Suprapubic skin (tissue), 4 donors: Measurements from ENCODE around the gene NCOA5. TPM values are rescaled to one million over a fixed set of nuclear protein-coding genes. Genes with fewer than 3 reads are reported as not detected.

Experiments
- DNase-seq, 2 donors: peaks; one replicate each; pipeline ENCODE4 v3.0.0-alpha.2; 2019; ENCODE audit warnings: low spot score in 2 of 2
- H3K27ac ChIP-seq: fragments of 200-600 bp; sonication (generic); one replicate; pipeline ENCODE4 v1.5.1; 2019
- H3K27me3 ChIP-seq: fragments of 200-600 bp; sonication (generic); one replicate; pipeline ENCODE4 v1.5.1; 2019
- H3K36me3 ChIP-seq: fragments of 200-600 bp; sonication (generic); one replicate; pipeline ENCODE4 v1.5.1; 2019
- H3K4me1 ChIP-seq: fragments of 200-600 bp; sonication (generic); one replicate; pipeline ENCODE4 v1.5.1; 2019
- H3K4me3 ChIP-seq: fragments of 200-600 bp; sonication (generic); one replicate; pipeline ENCODE4 v1.5.1; 2019; ENCODE audit warnings: mild to moderate bottlenecking
- H3K9me3 ChIP-seq: fragments of 200-600 bp; sonication (generic); one replicate; pipeline ENCODE4 v1.5.1; 2019
- EP300 ChIP-seq: sonication (generic); formaldehyde crosslinking; IDR thresholded peaks from one replicate; pipeline ENCODE4 v1.6.1; 2017; ENCODE audit warnings: antibody characterized with exemption
- POLR2A ChIP-seq, 2 donors: fragments of 450-650 bp; IDR thresholded peaks; one replicate each; pipeline ENCODE4 v1.6.1; 2017; ENCODE audit warnings: antibody characterized with exemption in 2 of 2, mild to moderate bottlenecking in 2 of 2, moderate library complexity in 2 of 2
- POLR2AphosphoS5 ChIP-seq, 3 donors: sonication (generic); formaldehyde crosslinking; IDR thresholded peaks; one replicate each; pipeline ENCODE4 v1.6.1; 2017; ENCODE audit warnings: antibody characterized with exemption in 3 of 3
- WGBS: methylation state at CpG from one replicate; pipeline ENCODE4 v1.1.5; 2018; 5-methylcytosine and 5-hydroxymethylcytosine counted together
- total RNA-seq, 4 donors: library from RNA; depleted of rRNA; stranded (reverse); fragments of >200 nt; gene quantifications; one replicate each; pipeline ENCODE4 v1.1.0, GENCODE V29; 2016
- TF ChIP-seq, protein P1 (sequence below), 2 donors: fragments of 200-600 bp in 1 of 2; fragments of 450-650 bp in 1 of 2; sonication (generic) in 1 of 2; IDR thresholded peaks; one replicate each; pipeline ENCODE4 v1.5.1; 2016 to 2019; ENCODE audit warnings: antibody characterized with exemption in 2 of 2, mild to moderate bottlenecking in 1 of 2, moderate library complexity in 1 of 2

The NCOA5 gene
- total RNA-seq, 4 donors from 2014 or later = 23.2 to 30.1 (median 25.2) TPM

DNA sequence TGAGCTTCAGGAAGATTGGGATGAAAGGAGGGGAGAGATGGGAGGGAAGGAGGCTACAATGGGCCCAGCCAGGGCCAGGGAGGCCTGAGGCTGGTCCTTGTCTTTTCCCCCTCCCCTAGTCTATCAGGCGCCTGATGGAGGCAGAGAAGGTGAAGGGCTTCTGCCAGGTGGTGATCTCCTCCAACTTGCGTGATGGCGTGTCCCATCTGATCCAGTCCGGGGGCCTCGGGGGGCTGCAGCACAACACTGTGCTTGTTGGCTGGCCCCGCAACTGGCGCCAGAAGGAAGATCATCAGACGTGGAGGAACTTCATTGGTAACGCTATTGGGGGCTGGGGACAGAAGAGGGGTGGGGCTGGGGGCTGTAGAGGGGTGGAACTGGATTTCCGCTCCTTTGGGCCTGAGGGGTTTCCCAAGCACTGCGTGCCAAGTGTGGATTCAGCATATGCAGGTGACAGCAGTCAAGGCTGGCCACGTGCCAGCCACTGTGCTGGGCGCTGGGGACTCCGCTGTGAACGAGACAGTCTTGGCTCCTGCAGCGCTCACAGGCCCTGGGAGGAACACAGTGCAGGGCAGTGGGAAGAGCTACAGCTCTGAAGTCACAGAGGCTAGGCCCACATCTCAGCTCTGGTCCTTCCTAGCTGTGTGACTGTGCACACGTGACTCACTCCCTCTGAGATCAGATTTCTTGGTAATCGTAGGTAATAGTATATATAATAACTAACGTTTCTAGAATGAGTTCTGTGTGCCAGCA lies 38.0 kb downstream of the NCOA5 start:
- DNase-seq = no peak
- no peaks in the 10 kb centered on the region for H3K36me3 ChIP-seq
- H3K9me3 ChIP-seq = no peaks in the 10 kb centered on the region
- no peaks in the 10 kb centered on the region for H3K4me1 ChIP-seq
- WGBS = 50% methylated on average over 18 of the region's 19 CpGs
- no peak overlapping the region for H3K4me3 ChIP-seq
- H3K27me3 ChIP-seq = peaks cover 37% of the 10 kb centered on the region
- TF ChIP-seq POLR2A (IDR thresholded peaks at IDR 0.05) (no peak), EP300 (no peak), POLR2AphosphoS5 (IDR thresholded peaks at IDR 0.05) (no peak)
- TF ChIP-seq, protein P1, sequence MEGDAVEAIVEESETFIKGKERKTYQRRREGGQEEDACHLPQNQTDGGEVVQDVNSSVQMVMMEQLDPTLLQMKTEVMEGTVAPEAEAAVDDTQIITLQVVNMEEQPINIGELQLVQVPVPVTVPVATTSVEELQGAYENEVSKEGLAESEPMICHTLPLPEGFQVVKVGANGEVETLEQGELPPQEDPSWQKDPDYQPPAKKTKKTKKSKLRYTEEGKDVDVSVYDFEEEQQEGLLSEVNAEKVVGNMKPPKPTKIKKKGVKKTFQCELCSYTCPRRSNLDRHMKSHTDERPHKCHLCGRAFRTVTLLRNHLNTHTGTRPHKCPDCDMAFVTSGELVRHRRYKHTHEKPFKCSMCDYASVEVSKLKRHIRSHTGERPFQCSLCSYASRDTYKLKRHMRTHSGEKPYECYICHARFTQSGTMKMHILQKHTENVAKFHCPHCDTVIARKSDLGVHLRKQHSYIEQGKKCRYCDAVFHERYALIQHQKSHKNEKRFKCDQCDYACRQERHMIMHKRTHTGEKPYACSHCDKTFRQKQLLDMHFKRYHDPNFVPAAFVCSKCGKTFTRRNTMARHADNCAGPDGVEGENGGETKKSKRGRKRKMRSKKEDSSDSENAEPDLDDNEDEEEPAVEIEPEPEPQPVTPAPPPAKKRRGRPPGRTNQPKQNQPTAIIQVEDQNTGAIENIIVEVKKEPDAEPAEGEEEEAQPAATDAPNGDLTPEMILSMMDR (IDR thresholded peaks at IDR 0.05) = no peak
- no peak overlapping the region for H3K27ac ChIP-seq

DNA sequence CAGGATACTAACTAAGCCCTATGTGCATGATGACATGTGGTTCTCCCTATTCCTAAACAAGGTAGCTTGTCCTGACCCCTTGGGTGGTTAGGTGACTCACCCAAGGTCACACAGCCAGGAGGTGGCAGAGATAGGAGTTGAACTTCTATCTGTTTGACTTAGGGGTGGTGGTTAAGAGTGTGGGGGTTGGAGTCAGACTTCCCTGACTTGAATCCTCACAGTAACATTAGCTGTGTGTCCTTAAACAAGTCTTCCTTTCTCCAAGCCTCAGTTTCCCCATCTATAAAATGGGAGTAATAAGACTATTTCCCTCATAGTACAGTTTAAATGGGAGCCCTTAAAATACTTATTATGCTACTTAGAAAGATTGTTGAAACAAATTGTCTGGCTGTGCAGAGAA lies 38.9 kb downstream of the NCOA5 start:
- Histone ChIP-seq H3K4me3 (no peak overlapping the region), H3K27ac (no peak overlapping the region), H3K27me3 (peaks cover 38% of the 10 kb centered on the region), H3K9me3 (no peaks in the 10 kb centered on the region), H3K4me1 (no peaks in the 10 kb centered on the region), H3K36me3 (no peaks in the 10 kb centered on the region)
- TF ChIP-seq EP300 = no peak
- TF ChIP-seq POLR2AphosphoS5 (IDR thresholded peaks at IDR 0.05) = no peak
- TF ChIP-seq, protein P1 (IDR thresholded peaks at IDR 0.05) = no peak
- no peak for TF ChIP-seq POLR2A (IDR thresholded peaks at IDR 0.05)
- DNase-seq = no peak

DNA sequence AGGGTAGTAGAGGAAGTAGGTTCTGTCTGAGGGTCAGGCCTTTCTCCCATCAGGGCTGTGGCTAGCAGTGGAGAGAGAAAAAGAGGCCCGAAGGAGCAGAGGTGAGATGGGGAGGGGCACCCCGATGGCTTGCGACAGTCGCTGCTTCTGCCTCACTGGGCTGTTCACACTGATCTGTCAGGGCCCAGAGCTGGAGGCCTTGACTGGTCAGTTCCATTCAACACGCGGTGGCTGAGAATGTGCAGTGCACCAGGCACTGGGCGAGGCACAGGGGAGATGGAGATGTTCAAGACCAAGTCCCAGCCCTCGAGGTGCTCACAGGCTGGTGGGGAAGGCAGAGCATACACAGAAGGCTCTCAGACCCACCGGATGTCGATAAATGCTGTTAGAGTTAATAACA lies 39.3 kb downstream of the NCOA5 start:
- H3K4me3 ChIP-seq = no peak overlapping the region
- no peaks in the 10 kb centered on the region for H3K4me1 ChIP-seq
- TF ChIP-seq, protein P1 (IDR thresholded peaks at IDR 0.05) = no peak
- TF ChIP-seq POLR2AphosphoS5 (IDR thresholded peaks at IDR 0.05) (no peak), POLR2A (IDR thresholded peaks at IDR 0.05) (no peak), EP300 (no peak)
- 63% methylated on average over 10 of the region's 10 CpGs for WGBS
- no peak for DNase-seq
- no peaks in the 10 kb centered on the region for H3K9me3 ChIP-seq
- no peak overlapping the region for H3K27ac ChIP-seq
- H3K36me3 ChIP-seq = no peaks in the 10 kb centered on the region
- peaks cover 42% of the 10 kb centered on the region for H3K27me3 ChIP-seq

DNA sequence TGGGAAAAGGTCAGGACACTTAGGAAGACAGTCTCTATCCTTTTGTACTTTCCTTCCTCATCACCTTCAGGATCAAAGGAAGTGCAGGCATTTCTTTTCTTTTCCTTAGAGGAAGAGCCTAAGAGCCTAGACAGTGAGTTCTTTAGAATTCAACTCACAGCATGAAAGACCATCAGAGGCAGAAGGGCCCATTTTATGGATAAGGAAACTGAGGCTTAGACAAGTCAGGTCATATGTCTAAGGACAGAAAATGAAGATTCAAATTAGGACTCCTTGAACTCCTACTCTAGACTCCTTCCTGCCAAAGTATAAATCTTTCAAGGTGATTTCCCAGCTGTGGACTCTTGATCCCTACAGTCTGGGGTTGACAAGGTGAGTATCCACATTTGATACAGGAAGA lies 39.9 kb downstream of the NCOA5 start:
- no peak for DNase-seq
- peaks cover 44% of the 10 kb centered on the region for H3K27me3 ChIP-seq
- H3K4me1 ChIP-seq = no peaks in the 10 kb centered on the region
- H3K9me3 ChIP-seq = no peaks in the 10 kb centered on the region
- no peak overlapping the region for H3K4me3 ChIP-seq
- no peaks in the 10 kb centered on the region for H3K36me3 ChIP-seq
- no peak overlapping the region for H3K27ac ChIP-seq
- TF ChIP-seq POLR2A (IDR thresholded peaks at IDR 0.05) = no peak
- no peak for TF ChIP-seq POLR2AphosphoS5 (IDR thresholded peaks at IDR 0.05)
- no peak for TF ChIP-seq EP300
- TF ChIP-seq, protein P1 (IDR thresholded peaks at IDR 0.05) = no peak

DNA sequence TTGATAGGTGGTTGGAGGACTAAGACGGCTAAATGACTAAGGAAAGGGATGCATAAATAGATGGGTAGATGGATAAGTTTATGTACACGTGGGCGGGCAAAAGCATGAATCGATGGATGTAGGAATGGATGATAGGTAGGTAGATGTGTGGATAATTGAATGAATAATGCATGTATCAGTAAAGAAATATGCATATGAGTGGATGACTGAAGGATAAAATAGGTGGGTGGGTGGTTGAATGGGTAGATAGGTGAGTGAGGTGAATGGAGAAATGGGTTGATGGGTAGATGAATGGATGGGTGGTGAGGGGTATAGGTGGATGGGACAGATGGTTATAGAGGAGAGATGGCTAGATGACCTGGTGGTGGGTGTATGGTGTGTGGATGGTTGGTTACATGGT lies 40.6 kb downstream of the NCOA5 start:
- 93% methylated on average over 4 of the region's 4 CpGs for WGBS

More for the DNA sequence above, 40.6 kb downstream of the NCOA5 start:
- DNase-seq = no peak
- Histone ChIP-seq H3K4me1 (no peaks in the 10 kb centered on the region), H3K9me3 (no peaks in the 10 kb centered on the region), H3K27ac (no peak overlapping the region), H3K27me3 (peaks cover 45% of the 10 kb centered on the region), H3K4me3 (no peak overlapping the region), H3K36me3 (no peaks in the 10 kb centered on the region)
- TF ChIP-seq, protein P1 (IDR thresholded peaks at IDR 0.05) = no peak
- TF ChIP-seq POLR2A (IDR thresholded peaks at IDR 0.05) (no peak), EP300 (no peak), POLR2AphosphoS5 (IDR thresholded peaks at IDR 0.05) (no peak)
